Measurements from ENCODE around the gene ITGB5. TPM values are rescaled to one million over a fixed set of nuclear protein-coding genes. Genes with fewer than 3 reads are reported as not detected.

ITGB5 gene
- total RNA-seq, 1 experiment from 2014 or later: 146 TPM

DNA sequence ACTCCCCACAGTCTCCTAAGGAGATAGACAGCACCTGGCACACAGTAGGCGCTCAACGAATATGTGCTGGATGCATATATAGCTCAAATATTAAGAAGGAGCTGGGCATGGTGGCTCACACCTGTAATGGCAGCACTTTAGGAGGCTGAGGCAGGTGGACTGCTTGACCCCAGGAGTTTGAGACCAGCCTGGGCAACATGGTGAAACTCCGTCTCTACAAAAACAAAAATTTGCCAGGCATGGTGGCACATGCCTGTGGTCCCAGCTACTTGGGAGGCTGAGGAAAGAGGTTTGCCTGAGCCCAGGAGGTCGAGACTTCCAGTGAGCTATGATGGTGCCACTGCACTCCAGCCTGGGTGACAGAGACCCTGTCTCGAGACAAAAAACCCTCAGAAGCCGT is 119.5 kb downstream of the ITGB5 start:
- H2BK5ac ChIP-seq (ENCODE audit: insufficient read length, low read length): no peak overlapping the region
- no peak overlapping the region for H3T11ph ChIP-seq (ENCODE audit: low read length)
- Mint-ChIP-seq H3K27me3 (ENCODE audit: low read depth) (no peaks in the 10 kb centered on the region), H3K4me3 (no peak overlapping the region), H3K36me3 (ENCODE audit: insufficient read depth in 1 of 3, low read depth in 3 of 3) (peaks cover 43 to 95% (median 63%) of the 10 kb centered on the region in 3 experiments), H3K9me3 (no peaks in the 10 kb centered on the region), H3K27ac (peak overlapping the region in 1 of 3 experiments; percentile 68; a peak in 1 of 7 replicates), H3K4me1 (peaks cover 5 to 10% of the 10 kb centered on the region in 2 experiments)
- H3K18ac ChIP-seq (ENCODE audit: insufficient read length, low read depth, low read length): no peak overlapping the region
- H3K4ac ChIP-seq (ENCODE audit: low read depth, low read length): no peak overlapping the region
- H3K9ac ChIP-seq (ENCODE audit: extremely low read depth, insufficient read length, low read length): no peak overlapping the region
- H3K79me1 ChIP-seq (ENCODE audit: insufficient read depth, low read depth, low read length, poor library complexity, severe bottlenecking): no peaks in the 10 kb centered on the region
- no peak overlapping the region for H3K56ac ChIP-seq (ENCODE audit: insufficient read length, low read depth, low read length)
- H2BK20ac ChIP-seq (ENCODE audit: low read depth, low read length, poor library complexity, severe bottlenecking): no peak overlapping the region
- no peaks in the 10 kb centered on the region for H4K20me1 ChIP-seq (ENCODE audit: control insufficient read depth, insufficient read depth, insufficient read length)
- H2BK12ac ChIP-seq (ENCODE audit: insufficient read length, low read depth, low read length): no peak overlapping the region
- no peak overlapping the region for H3K14ac ChIP-seq (ENCODE audit: insufficient read depth, low read length)
- no peak overlapping the region for H2BK120ac ChIP-seq (ENCODE audit: low read depth, low read length, poor library complexity, severe bottlenecking)
- no peaks in the 10 kb centered on the region for H3K9me3 ChIP-seq (ENCODE audit: control insufficient read depth, low read depth, low read length)
- no peak for DNase-seq
- H3K27me3 ChIP-seq (ENCODE audit: insufficient read depth, low read length): no peaks in the 10 kb centered on the region
- WGBS (ENCODE audit: extremely low coverage, insufficient read length, low lambda C conversion rate): no CpG with 5 or more reads among the region's 6 CpGs
- no peak overlapping the region for H4K8ac ChIP-seq (replicated peaks; ENCODE audit: insufficient read length, low read depth, low read length)
- no peak overlapping the region for H4K91ac ChIP-seq (ENCODE audit: insufficient read length, low read depth, low read length)
- no peak overlapping the region for H2AFZ ChIP-seq (ENCODE audit: low read length)
- no peak overlapping the region for H4K5ac ChIP-seq (ENCODE audit: insufficient read length, low read depth, low read length)
- TF ChIP-seq, protein P1, sequence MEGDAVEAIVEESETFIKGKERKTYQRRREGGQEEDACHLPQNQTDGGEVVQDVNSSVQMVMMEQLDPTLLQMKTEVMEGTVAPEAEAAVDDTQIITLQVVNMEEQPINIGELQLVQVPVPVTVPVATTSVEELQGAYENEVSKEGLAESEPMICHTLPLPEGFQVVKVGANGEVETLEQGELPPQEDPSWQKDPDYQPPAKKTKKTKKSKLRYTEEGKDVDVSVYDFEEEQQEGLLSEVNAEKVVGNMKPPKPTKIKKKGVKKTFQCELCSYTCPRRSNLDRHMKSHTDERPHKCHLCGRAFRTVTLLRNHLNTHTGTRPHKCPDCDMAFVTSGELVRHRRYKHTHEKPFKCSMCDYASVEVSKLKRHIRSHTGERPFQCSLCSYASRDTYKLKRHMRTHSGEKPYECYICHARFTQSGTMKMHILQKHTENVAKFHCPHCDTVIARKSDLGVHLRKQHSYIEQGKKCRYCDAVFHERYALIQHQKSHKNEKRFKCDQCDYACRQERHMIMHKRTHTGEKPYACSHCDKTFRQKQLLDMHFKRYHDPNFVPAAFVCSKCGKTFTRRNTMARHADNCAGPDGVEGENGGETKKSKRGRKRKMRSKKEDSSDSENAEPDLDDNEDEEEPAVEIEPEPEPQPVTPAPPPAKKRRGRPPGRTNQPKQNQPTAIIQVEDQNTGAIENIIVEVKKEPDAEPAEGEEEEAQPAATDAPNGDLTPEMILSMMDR (conservative IDR thresholded peaks at IDR 0.05): no peak
- H3K4me2 ChIP-seq (ENCODE audit: insufficient read depth, insufficient read length, low read length): no peak overlapping the region
- H3K79me2 ChIP-seq (ENCODE audit: insufficient read depth, low read length): no peaks in the 10 kb centered on the region
- no peak overlapping the region for H2BK15ac ChIP-seq (ENCODE audit: low read depth, low read length)
- H3K23ac ChIP-seq (ENCODE audit: insufficient read length, low read depth, low read length): no peak overlapping the region
- H2AK5ac ChIP-seq (ENCODE audit: insufficient read length, low read length): no peak overlapping the region
- no peaks in the 10 kb centered on the region for H3K23me2 ChIP-seq (ENCODE audit: insufficient read length, low read depth, low read length, poor library complexity, severe bottlenecking)
- no peaks in the 10 kb centered on the region for H3K4me1 ChIP-seq (ENCODE audit: insufficient read depth, low read length)
- no peak overlapping the region for H3K27ac ChIP-seq (ENCODE audit: insufficient read length, low read depth, low read length)
